CD4-positive, alpha-beta T cell (primary cell): Measurements from ENCODE around the gene NOC4L. TPM values are rescaled to one million over a fixed set of nuclear protein-coding genes. Genes with fewer than 3 reads are reported as not detected.
A peak's percentile ranks its signal among the peaks of the same experiment; 100 is the strongest.

Experiments
- ATAC-seq: fragments of 200-7000 bp; cut with Tn5 transposase; one replicate; pipeline ENCODE4 v1.10.0; 2022; ENCODE audit warnings: mild to moderate bottlenecking; ENCODE audit not compliant: poor library complexity
- CTCF ChIA-PET: fragments of 350-600 bp; sonication (Branson Sonifier 250); formaldehyde crosslinking; loops from one replicate; lab custom pipeline; 2021; ENCODE audit warnings: antibody characterized with exemption, inconsistent platforms; lab: Charles Lee
- POLR2A ChIA-PET: fragments of 350-600 bp; sonication (Branson Sonifier 250); formaldehyde crosslinking; loops from one replicate; lab custom pipeline; 2021; ENCODE audit warnings: antibody characterized with exemption, inconsistent platforms; lab: Charles Lee
- DNase-seq, 14 experiments: peaks; one replicate each; pipeline ENCODE4 v3.0.0-alpha.2; 2013 to 2020; ENCODE audit warnings: mixed read lengths in 2 of 14
- H3K27ac ChIP-seq, 2 donors: one replicate each; pipeline versions ENCODE4 v1.5.1 to v1.7.0; 2013; ENCODE audit warnings: low read length in 2 of 2, low read depth in 1 of 2, mild to moderate bottlenecking in 1 of 2
- H3K27me3 ChIP-seq, 2 experiments: 1 replicate in 1 of 2; 2 replicates in 1 of 2; pipeline versions ENCODE4 v1.6.1 to v1.7.0; 2013; ENCODE audit warnings: low read length in 2 of 2, control low read depth in 1 of 2, mild to moderate bottlenecking in 1 of 2, moderate library complexity in 1 of 2; ENCODE audit not compliant: insufficient read depth in 2 of 2, control insufficient read depth in 1 of 2
- H3K36me3 ChIP-seq: one replicate; pipeline ENCODE4 v1.6.1; 2013; ENCODE audit warnings: low read length, control low read depth; ENCODE audit not compliant: insufficient read depth
- H3K4me1 ChIP-seq: one replicate; pipeline ENCODE4 v1.6.1; 2013; ENCODE audit warnings: low read length, control low read depth; ENCODE audit not compliant: insufficient read depth
- H3K4me3 ChIP-seq: one replicate; pipeline ENCODE4 v1.5.1; 2013; ENCODE audit warnings: mild to moderate bottlenecking, low read length, moderate library complexity
- H3K9me3 ChIP-seq, 2 experiments: 1 replicate in 1 of 2; 2 replicates in 1 of 2; pipeline versions ENCODE4 v1.6.1 to v1.7.0; 2013; ENCODE audit warnings: low read length in 2 of 2, mild to moderate bottlenecking in 2 of 2, control low read depth in 1 of 2, moderate library complexity in 1 of 2; ENCODE audit not compliant: control insufficient read depth in 1 of 2, insufficient read depth in 1 of 2
- H3K27ac Mint-ChIP-seq: one replicate; pipeline ENCODE4 v1.8.0; 2020; ENCODE audit warnings: mixed read lengths
- H3K27me3 Mint-ChIP-seq: one replicate; pipeline ENCODE4 v1.8.0; 2021; ENCODE audit warnings: mixed read lengths
- H3K36me3 Mint-ChIP-seq: one replicate; pipeline ENCODE4 v1.8.0; 2021; ENCODE audit warnings: low read depth, mixed read lengths
- H3K4me1 Mint-ChIP-seq: one replicate; pipeline ENCODE4 v1.8.0; 2021; ENCODE audit warnings: low read depth, mixed read lengths
- H3K4me3 Mint-ChIP-seq: one replicate; pipeline ENCODE4 v1.8.0; 2020; ENCODE audit warnings: mild to moderate bottlenecking, mixed read lengths
- H3K9me3 Mint-ChIP-seq: one replicate; pipeline ENCODE4 v1.8.0; 2020; ENCODE audit warnings: mixed read lengths
- CTCF ChIP-seq: fragments of 200-600 bp; IDR thresholded peaks from one replicate; pipeline ENCODE4 v1.8.0; 2022; ENCODE audit warnings: antibody characterized with exemption, mild to moderate bottlenecking
- intact Hi-C, 2 experiments: fragments of 100-400 bp; cut with DNase I in 1 of 2; cut with micrococcal nuclease in 1 of 2; formaldehyde crosslinking; loops; one replicate each; pipeline versions ENCODE4 v1.15.1 to v1.9.0; 2023 to 2025; cut with DNase I, micrococcal nuclease
- total RNA-seq, 174 experiments: library from RNA in 2 of 174; stranded (reverse) in 2 of 174; gene quantifications; one replicate each; pipeline ENCODE4 v1.2.3 and lab custom pipeline; 2021 to 2026

NOC4L gene
- total RNA-seq, 2 experiments from 2014 or later = 21.8 to 22.3 TPM

GRCh38 chr12:132137483-132138125 is 6.7 kb upstream of the NOC4L start:
- intact Hi-C loops = no loop called here
- Histone ChIP-seq H3K4me3 (no peak overlapping the region), H3K9me3 (peaks cover 0 to 3% of the 10 kb centered on the region in 2 experiments), H3K27ac (no peak overlapping the region), H3K4me1 (peaks cover 9% of the 10 kb centered on the region), H3K27me3 (no peaks in the 10 kb centered on the region), H3K36me3 (peaks cover 42% of the 10 kb centered on the region)
- Mint-ChIP-seq H3K4me1 (no peaks in the 10 kb centered on the region), H3K9me3 (no peaks in the 10 kb centered on the region), H3K36me3 (peaks cover 19% of the 10 kb centered on the region), H3K4me3 (no peak overlapping the region), H3K27me3 (no peaks in the 10 kb centered on the region), H3K27ac (no peak overlapping the region)
- ChIA-PET CTCF (no interaction called here), POLR2A (interaction anchor here (1.2 kb wide), 1 partner anchor 51 kb away, joined by 4 read pairs; no protein-coding TSS in a partner anchor)
- DNase-seq (no peak), ATAC-seq (no peak)
- no peak for TF ChIP-seq CTCF

- intact Hi-C loops = no loop called here
- Histone ChIP-seq H3K27ac (no peak overlapping the region), H3K27me3 (no peaks in the 10 kb centered on the region), H3K9me3 (no peaks in the 10 kb centered on the region), H3K4me3 (no peak overlapping the region), H3K4me1 (peaks cover 19% of the 10 kb centered on the region), H3K36me3 (peaks cover 43% of the 10 kb centered on the region)
- Mint-ChIP-seq H3K9me3 (no peaks in the 10 kb centered on the region), H3K27ac (no peak overlapping the region), H3K4me3 (no peak overlapping the region), H3K27me3 (no peaks in the 10 kb centered on the region), H3K36me3 (peaks cover 27% of the 10 kb centered on the region), H3K4me1 (peaks cover 7% of the 10 kb centered on the region)
- ChIA-PET CTCF (no interaction called here), POLR2A (no interaction called here)
- no peak for TF ChIP-seq CTCF
- no peak for DNase-seq
- no peak for ATAC-seq
These were observed 5.1 kb upstream of the NOC4L start for GRCh38 chr12:132138941-132139871.

- intact Hi-C loops = loop anchor here in 1 of 2 experiments (5.0 kb wide), 1 partner anchor 58 kb away; no protein-coding TSS in a partner anchor
- Histone ChIP-seq H3K9me3 (no peaks in the 10 kb centered on the region), H3K36me3 (peaks cover 43% of the 10 kb centered on the region), H3K4me3 (no peak overlapping the region), H3K27ac (no peak overlapping the region), H3K4me1 (peaks cover 23% of the 10 kb centered on the region), H3K27me3 (no peaks in the 10 kb centered on the region)
- DNase-seq = peak in 1 of 14 experiments; percentile 24
- Mint-ChIP-seq H3K27ac (no peak overlapping the region), H3K36me3 (peaks cover 34% of the 10 kb centered on the region), H3K4me1 (peaks cover 13% of the 10 kb centered on the region), H3K9me3 (no peaks in the 10 kb centered on the region), H3K4me3 (no peak overlapping the region), H3K27me3 (no peaks in the 10 kb centered on the region)
- ChIA-PET CTCF (no interaction called here), POLR2A (no interaction called here)
- ATAC-seq = no peak
- TF ChIP-seq CTCF = no peak
These were observed 4.3 kb upstream of the NOC4L start for GRCh38 chr12:132139912-132140311.
